HG03045 (cell line): Measurements from ENCODE around the gene CLMP.
A peak's percentile ranks its signal among the peaks of the same experiment; 100 is the strongest.

ENCODE experiments used
- ATAC-seq: cut with Tn5 transposase; IDR thresholded peaks from one replicate; pipeline ENCODE4 v1.9.1; 2021; ENCODE audit warnings: mild to moderate bottlenecking, moderate library complexity; ENCODE audit not compliant: unreplicated experiment

The CLMP gene, protein sequence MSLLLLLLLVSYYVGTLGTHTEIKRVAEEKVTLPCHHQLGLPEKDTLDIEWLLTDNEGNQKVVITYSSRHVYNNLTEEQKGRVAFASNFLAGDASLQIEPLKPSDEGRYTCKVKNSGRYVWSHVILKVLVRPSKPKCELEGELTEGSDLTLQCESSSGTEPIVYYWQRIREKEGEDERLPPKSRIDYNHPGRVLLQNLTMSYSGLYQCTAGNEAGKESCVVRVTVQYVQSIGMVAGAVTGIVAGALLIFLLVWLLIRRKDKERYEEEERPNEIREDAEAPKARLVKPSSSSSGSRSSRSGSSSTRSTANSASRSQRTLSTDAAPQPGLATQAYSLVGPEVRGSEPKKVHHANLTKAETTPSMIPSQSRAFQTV

DNA sequence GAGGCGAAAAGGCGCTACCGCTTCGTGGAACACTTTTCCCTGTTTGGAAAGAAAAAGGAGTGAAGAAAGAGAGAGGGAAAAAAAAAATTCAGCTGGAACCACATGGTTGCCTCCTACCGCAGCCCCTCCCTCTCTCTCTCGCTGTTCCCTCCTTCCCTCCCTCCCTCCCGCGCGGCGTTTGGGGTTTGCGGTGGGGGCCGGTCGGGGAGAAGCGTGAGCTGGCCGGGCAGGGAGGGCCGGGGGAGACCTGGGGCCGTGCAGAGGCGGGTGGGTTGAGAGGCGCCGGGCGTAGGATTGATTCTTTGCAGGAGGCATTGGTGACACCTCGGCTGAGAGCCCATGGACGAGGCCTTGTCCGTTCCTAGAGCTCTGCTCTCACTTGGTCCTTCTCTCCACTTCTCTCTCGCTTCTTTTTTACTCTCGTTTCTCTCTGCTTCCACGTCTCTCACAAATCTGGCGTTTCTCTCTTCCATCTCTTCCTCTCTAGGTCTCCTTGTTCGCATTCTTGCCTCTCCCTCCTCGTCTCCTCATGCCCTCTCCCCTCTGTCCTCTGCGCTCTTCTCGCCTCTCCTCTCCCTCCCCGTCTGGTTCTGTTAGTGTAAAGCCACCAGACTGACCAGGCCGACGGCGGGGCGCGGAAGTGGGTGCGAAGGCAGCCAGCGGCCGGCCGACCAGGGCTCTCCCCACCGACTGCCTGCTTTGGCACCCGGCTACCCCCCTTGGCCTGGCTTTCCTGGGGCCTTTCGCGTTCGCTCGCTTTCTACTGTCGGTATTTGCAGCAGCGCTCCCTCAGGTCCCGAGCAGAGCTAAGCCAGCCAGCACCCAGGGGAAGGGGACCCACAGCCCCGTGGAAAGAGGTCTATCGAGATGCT lies at the start of gene CLMP:
CLMP (minus strand) TSS at position 61 of the 872 bp plus-strand sequence. CDS start 308 bp downstream, outside the sequence.
- no peak for ATAC-seq

DNA sequence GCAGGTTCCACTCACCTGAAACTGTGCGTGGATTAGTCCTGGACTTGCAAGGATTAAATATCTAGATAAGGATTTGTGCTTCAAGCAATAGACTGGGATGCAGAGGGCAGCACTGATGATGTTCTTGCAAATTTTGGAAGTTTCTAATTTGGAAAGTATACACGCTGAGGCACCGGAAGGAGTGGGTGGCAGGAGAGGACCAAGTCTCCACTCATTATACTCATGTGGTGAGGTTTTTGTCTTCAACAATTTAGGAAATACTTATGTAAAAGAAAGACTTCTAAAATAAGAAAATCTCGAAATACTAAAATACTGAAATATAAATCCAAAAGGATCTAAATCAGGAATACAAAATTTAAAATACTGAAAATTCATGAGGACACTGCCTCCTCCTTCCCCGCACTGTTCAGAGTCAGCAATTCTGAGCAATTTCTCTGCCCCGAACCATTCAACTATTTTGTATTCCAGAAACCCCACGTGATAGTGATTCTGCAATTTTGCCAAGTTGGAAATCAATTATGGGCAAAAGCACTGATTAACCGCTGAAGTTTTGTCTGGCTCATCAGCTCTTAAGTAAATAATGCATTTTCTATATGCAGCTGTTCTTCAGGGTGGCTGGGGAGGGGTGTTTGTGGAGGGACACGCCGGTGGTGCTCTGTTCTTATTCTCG lies 47.0 kb upstream of the CLMP start:
- ATAC-seq: no peak

DNA sequence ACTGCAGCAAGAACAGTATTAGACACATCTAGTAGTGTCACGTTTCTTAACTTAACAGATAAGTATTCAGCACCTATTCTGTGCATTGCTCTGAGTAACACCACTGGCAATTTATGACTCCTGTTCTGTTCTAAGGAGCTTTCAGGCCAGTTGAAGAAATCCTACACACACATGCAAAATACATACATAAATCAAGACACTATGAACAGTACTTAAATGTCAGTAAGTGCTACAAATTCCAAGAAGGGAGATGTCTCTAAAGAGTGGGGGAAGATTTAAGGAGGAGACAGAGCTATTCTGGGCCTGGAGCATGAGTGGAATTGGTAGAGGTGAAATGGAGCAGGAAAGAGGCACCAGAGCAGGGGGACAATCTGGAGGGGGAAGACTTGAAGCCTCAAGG lies 46.2 kb upstream of the CLMP start:
- ATAC-seq: no peak

DNA sequence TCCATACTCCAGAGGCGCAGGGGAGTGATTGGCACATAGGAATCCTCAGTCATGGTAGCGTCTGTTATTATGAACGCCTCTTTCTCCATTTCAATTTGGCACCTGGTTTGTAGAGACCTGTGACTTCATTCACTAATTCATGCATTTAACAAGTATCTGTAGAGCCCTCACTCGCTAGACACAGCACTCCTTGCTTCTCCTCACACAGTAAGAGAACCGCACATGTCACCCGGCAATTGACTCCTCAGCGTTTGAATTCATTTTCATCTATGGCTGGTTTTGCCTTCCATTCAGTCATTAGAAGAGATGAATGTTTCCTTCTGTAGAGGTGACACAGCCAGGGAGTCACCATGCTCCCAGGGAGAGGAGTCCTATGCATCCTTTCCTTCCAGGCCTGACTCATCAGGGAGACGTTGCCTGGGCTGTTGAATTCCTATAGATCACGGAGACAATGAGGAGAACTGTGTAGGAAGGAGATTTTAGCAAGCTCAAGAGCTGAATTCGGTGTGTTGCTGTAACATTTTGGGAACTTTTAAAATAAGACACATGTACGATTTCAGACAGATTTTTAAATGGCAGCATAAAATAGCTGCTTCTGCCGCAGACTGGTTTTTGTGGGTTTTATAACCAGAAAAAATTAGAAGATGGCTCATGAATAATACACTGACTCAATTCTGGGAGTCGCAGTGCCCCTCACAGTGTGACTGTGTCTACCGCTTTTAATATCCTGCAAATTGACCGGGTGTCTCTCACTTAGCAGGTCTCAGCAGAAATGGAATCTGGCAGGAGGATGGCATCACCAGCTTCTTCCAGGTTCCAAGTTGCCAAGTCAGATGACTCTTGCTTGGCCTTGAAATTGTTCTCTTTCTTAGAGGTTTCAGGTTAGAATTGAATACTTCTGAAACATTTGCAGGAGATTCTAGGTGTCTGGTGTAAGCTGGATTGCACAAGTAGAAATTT lies 44.4 kb upstream of the CLMP start:
- no peak for ATAC-seq

DNA sequence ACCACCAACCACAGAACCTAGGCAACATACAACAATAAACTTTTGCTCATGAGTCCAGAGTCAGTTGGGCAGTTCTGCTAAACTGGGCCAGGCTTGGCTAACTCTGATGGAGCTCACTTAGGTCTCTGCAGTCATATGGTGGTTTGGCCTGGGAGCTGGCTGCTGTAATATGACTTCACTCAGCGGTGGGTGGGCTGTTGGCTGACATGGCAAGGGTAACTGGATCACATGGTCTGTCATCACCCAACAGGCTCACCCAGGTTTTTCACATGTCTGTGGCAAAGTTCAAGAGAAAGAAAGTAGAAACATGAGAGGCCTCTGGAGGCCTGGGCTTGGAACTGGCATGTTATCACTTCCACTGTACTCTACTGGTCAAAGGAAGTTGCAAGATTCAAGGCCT lies 43.2 kb upstream of the CLMP start:
- no peak for ATAC-seq

DNA sequence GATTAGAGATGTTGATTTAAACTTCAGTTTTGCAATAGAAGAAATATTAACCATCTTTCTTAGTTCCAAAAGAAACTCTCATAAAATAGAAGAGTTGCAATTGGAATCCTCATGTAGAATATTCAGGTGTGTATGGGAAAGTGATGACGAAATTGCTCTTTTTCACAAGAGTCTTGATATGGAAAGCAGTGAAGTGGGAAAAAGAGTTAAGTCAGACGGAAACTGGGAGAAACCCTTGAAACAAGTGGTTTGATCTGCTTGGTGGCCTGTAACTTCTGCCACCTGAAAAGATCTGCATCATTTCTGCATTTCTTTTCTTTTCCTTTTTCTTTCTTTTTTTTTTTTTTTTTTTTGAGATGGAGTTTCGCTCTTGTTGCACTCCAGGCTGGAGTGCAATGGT lies 41.8 kb upstream of the CLMP start:
- ATAC-seq: no peak

DNA sequence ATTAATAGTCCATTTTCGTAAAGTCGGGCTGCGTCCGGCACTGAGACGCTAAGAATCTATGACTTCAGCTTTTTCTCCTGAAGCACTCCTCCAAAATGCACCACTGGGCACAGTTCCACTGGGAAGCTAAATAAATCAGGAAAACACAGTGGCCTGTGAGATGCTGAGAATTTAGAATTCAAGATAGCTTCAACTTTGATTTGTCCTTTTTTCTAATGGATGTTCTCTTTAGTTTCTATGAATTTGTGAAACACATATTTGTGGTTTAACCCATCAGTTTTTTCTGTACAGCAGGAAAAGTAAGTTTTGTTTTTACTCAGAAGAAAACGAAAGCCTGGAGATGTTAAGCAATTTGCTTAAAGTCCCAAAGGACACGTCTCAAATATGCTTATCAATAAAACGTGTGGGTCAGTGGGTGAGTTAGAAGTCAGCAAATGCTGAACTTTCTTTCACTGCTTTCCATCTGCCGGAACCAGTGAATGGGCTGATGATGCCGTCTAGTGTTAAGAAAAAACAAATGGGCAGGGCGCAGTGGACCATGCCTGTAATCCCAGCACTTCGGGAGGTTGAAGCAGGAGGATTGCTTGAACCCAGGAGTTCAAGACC lies 40.7 kb upstream of the CLMP start:
- no peak for ATAC-seq

DNA sequence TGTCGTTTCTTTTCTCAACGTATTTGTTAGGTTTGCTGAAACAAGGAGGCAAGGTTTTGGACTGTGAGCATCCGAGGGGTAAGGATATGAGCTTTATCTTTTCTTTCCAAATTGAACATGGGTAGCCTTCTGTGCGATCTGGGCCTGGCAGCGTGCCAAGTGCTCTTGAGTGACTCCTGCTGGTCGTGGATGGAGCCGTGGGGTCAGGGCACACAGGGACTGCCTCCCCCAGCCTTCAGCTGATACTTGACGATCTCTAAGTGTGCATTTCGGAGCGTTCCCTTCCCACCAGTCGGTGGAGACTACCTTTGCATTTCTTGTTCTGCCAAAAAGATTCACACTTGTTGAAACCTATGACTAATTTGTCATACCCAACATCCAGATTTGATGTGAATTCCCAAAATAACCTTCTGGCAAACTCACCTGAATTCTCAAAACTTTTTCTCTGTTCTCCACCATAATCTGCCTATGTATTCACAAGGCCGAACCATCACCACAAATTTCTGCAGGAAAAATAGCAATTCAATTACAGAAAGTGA lies 40.1 kb upstream of the CLMP start:
- no peak for ATAC-seq

DNA sequence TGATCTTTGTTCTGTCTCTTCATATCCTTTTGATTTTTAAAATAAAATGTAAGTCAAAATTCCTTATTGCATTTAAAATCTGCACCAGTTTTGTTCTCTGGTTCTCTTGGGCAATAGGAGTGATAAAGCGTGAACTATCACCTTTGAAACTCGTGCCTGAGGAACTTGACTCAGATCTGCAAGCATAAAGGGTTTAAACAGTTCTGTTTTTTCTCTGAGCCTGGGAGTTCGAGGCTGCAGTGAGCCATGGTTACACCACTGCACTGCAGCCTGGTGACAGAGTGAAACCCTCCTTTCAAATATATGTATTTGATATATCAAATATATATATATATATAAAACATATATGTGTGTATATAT lies 38.9 kb upstream of the CLMP start:
- no peak for ATAC-seq

DNA sequence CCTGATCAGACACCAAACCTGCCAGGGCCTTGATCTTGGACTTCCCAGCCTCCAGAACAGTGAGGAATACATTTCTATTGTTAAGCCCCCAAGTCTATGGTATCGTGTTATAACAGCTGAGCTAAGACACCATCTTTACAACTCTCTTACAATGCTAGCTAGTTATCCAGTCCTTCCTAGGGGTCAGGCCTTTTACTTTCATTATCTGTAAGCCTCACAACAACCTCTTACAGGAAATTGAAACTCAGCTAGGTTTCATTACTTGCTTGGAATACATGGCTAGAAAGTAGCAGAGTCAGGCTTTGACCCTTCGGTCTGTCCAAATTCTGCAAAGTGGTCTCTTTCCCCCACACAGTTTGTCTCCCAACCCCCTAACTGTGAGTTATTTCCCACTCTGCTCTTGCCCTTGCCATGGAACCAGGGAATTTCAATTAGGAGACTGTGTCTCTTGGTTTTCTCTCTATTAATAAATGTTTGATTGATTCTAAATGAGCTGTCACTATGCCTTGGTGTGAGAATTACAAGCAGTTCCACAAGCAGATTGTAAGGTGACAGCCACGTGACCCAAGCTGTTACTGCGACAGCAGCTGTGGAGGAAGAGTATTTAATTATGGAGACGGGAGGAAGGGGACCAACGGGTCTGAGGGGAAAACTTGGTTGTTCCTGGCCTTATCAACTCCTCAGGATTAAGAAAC lies 38.4 kb upstream of the CLMP start:
- peak; percentile 84 for ATAC-seq

DNA sequence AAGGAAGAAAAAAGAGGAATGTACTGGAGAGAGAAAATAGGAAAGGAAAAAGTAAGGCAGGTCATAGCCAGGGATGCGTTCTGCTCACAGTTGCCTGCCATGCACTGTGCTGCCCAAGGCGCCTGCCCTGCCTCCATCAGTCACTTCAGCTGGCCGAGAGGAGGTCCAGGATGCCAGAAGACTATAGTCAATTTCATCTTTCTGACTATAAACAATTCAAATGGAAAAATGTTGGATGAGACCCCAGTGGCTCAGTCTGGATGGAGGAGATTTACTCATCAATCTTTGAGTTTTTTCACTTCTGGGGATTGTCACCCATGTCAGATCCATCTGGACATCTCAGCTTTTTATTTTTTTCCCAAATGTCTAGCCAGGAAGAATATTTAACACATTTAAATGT lies 36.7 kb upstream of the CLMP start:
- no peak for ATAC-seq

DNA sequence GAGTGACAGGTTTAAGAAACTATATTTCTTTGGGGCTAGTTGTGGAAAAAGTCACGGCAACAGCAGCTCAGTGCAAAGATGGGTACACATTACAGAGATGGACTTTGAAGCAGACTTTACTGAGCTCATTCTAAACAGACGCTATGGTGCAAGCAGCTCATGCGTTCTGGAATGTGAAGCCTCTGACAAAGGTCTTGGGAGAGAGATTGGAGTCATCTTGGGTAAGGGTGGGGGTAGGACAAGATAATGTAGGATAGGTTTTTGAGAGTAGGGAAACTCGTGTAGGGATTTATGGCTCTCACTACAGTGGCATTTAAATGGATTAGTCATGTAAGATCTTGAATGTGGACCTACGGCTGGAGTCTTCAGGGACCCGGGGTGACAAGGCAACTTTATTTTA lies 36.2 kb upstream of the CLMP start:
- ATAC-seq: no peak

DNA sequence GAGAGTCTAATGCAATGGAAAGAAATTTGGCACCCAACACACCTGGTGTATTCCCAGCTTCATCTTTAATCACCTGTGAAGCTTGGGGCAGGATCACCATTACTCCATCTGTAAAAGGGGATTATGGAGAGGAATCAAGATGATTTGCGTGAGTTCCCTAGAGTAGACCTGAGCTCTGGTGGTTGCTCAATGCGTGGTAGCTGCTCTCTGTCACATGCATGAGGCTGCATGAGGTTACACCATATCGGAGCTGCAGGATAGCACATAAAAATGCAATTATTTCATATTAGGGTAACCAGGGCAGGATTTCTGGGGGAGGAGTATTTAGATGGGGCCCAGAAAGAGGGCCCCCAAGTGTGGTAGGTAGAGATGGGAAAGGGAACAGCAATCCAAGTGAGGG lies 35.3 kb upstream of the CLMP start:
- no peak for ATAC-seq

DNA sequence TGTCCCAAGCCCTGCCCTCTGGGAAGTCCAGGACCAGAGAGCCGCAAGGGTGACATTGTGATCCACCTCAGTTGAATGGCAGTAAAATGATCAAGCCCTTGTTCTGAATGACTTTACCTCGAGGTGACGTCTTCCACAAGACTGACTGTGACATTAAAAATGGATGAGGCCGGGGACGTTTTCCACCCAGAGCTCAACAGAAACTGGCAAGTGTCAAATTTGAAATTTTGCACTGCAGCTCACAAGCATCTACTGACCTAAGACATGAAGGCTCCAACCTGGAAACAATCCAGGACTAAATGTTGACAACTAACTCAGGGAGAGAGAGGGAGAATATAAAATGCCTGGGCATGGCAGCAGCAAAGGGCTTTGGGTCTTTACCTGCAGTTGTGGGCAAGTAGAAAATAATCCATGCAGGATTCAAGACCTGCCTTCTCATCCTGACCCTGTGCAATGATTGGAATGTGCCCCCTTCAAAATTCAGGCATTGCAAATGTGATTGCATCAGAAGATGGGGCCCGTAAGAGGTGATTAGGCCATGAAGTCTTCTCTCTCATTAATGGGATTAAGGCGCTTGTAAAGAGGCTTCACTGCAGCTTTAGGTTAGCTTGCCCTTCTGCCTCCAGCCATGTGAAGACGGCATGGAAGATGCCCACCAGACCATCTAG lies 33.6 kb upstream of the CLMP start:
- no peak for ATAC-seq

DNA sequence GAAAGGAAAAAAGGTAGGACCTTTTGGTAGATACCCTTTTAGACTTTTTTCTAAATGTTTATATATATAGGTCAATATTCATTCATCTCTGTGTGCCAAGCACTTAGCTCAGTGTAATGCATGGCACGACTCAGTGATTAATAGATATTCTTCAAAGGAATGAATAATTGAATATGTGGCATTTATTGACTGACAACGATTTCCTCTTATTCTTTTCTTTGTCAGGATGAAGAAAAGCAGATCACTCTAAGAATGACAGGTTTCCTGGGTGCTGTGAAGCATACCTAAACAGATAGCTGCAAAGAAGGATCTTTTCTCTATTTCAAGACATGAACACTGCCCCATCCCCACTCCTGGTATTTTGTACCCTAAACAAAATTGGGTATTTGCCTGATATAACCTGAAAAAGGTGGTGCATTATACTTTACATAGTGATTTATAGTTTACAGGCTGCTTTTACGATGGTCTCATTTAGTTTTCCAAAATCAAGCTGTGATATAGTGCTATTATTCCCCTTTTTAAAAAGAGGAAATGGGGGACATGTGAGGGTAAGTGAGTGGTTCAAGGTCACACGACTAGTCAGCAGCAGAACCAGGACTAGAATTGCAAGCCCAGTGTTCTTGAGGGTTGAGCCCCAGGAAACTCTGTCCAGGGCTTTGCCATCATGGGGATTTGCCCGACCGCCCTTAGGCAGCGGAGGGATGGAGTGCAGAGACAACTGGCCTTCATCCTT lies 32.9 kb upstream of the CLMP start:
- no peak for ATAC-seq

DNA sequence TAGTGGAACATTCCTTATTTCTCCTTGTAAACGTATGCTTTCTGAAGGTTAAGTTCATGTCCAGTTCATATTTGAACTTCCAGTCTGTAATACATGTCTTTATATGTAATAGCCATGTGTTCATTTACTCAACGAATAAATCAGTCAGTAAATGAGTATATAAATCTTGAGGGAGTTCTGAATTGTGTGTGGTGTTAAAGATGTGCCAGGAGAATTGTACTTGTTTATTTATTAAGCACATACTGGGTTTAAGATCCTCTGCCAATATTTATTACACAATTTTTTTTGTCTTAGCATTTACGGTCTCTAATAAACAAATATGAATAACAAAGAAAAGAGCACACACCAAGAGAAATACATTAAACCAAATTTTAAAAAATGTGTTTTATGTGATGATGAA lies 26.5 kb upstream of the CLMP start:
- no peak for ATAC-seq

DNA sequence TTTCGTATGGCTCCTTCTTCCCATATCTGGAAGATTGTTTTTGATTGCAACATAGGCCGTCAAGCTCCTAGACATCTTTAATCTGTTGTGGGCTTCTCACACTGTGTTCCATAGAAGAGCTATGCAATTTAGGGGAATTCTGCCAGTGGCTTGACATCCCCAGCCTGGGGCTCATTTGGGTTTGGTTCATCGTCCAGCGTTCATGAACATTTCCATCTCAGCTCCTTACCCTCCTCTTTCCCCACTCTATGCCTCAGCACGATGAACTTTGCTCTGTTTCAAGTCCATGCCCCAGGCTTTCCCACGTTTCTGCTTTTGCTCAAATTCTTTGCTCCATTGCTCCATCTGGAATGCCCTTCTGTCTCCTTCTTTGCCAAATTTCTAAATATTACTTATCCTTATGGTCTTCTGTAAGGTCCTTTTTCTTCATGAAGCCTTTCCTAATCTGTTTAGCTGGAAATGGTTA lies 26.1 kb upstream of the CLMP start:
- ATAC-seq: no peak
